Activated T-helper 17 cell treated with anti-CD3 and anti-CD28 coated beads, Interleukin-2, amount 50 U/mL, for 72 hours (primary cell): ENCODE results near the gene TMEM263. TPM values are rescaled to one million over a fixed set of nuclear protein-coding genes. Genes with fewer than 3 reads are reported as not detected.
A peak's percentile ranks its signal among the peaks of the same experiment; 100 is the strongest.

Source experiments
- ATAC-seq: fragments of 150-1000 bp; cut with Tn5 transposase; replicated peaks from 2 replicates; pipeline ENCODE4 v1.10.0; 2021; ENCODE audit warnings: mild to moderate bottlenecking, moderate library complexity
- H3K27ac Mint-ChIP-seq: one replicate; pipeline ENCODE4 v1.8.0; 2022; ENCODE audit warnings: mixed read lengths
- H3K27me3 Mint-ChIP-seq: one replicate; pipeline ENCODE4 v1.8.0; 2022; ENCODE audit warnings: mixed read lengths
- H3K36me3 Mint-ChIP-seq: one replicate; pipeline ENCODE4 v1.8.0; 2022; ENCODE audit warnings: low read depth, mild to moderate bottlenecking, mixed read lengths
- H3K4me1 Mint-ChIP-seq: one replicate; pipeline ENCODE4 v1.8.0; 2022; ENCODE audit warnings: mixed read lengths
- H3K4me3 Mint-ChIP-seq: one replicate; pipeline ENCODE4 v1.8.0; 2022; ENCODE audit warnings: mild to moderate bottlenecking, mixed read lengths
- H3K9me3 Mint-ChIP-seq: one replicate; pipeline ENCODE4 v1.8.0; 2022; ENCODE audit warnings: mixed read lengths
- total RNA-seq, 2 donors: library from RNA; stranded (reverse); gene quantifications; one replicate each; pipeline ENCODE4 v1.2.3, GENCODE V29; 2022

TMEM263 gene
- total RNA-seq, 2 donors from 2014 or later = 40.9 to 62.3 TPM

- Mint-ChIP-seq H3K36me3 (no peaks in the 10 kb centered on the region), H3K27ac (no peak overlapping the region), H3K9me3 (peaks cover 5% of the 10 kb centered on the region), H3K4me3 (no peak overlapping the region), H3K4me1 (no peaks in the 10 kb centered on the region), H3K27me3 (peaks cover 5% of the 10 kb centered on the region)
- no peak for ATAC-seq
Measured at GRCh38 chr12:106924268-106924861, 31.3 kb upstream of the TMEM263 start.

- H3K36me3 Mint-ChIP-seq = no peaks in the 10 kb centered on the region
- H3K27me3 Mint-ChIP-seq = peaks cover 16% of the 10 kb centered on the region
- no peaks in the 10 kb centered on the region for H3K4me1 Mint-ChIP-seq
- peaks cover 5% of the 10 kb centered on the region for H3K9me3 Mint-ChIP-seq
- no peak overlapping the region for H3K27ac Mint-ChIP-seq
- no peak overlapping the region for H3K4me3 Mint-ChIP-seq
- no peak for ATAC-seq
Measured at GRCh38 chr12:106926657-106927056, 29.1 kb upstream of the TMEM263 start.

DNA sequence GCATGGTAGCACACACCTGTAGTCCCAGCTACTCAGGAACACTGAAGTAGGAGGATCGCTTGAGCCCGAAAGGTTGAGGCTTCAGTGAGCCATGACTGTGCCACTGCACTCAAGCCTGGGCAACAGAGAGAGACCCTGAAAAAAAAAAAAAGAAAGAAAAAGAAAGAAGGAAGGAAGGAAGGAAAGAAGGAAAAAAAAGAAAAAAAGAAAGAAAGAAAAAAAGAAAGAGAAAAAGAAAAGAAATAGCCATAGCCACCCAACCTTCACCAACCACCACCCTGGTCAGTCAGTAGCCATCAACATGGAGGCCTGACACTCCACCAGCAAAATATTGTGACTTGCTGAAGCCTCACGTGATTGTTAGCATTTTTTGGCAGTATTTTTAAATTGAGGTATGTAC is 21.4 kb upstream of the TMEM263 start:
- H3K27ac Mint-ChIP-seq = no peak overlapping the region
- no peak overlapping the region for H3K4me3 Mint-ChIP-seq
- ATAC-seq = no peak
- no peaks in the 10 kb centered on the region for H3K9me3 Mint-ChIP-seq
- no peaks in the 10 kb centered on the region for H3K4me1 Mint-ChIP-seq
- no peaks in the 10 kb centered on the region for H3K36me3 Mint-ChIP-seq
- H3K27me3 Mint-ChIP-seq = peaks cover 20% of the 10 kb centered on the region

- no peaks in the 10 kb centered on the region for H3K27me3 Mint-ChIP-seq
- H3K4me1 Mint-ChIP-seq = no peaks in the 10 kb centered on the region
- no peak overlapping the region for H3K27ac Mint-ChIP-seq
- no peaks in the 10 kb centered on the region for H3K36me3 Mint-ChIP-seq
- no peak for ATAC-seq
- H3K4me3 Mint-ChIP-seq = no peak overlapping the region
- H3K9me3 Mint-ChIP-seq = no peaks in the 10 kb centered on the region
Measured at GRCh38 chr12:106941481-106942156, 14.1 kb upstream of the TMEM263 start.

DNA sequence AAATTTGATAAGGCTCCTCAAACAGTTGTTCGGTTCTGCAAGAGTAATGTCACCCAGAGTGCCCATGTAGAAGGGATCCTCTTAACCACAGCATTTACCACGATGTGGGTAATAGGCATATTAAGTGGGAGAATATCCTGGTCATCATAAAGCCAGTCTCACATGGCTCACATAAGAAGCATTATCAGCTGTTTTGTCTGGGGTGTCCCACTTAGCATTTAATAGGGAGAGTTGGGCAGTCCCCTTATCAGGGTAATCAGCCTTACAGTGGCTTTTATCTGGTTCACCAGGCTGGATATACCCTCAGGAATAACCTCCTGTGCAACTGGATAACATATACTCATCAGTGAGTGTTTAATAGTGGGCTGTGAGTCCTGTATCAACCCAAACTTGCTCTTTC is 12.9 kb upstream of the TMEM263 start:
- Mint-ChIP-seq H3K27ac (no peak overlapping the region), H3K27me3 (no peaks in the 10 kb centered on the region), H3K36me3 (no peaks in the 10 kb centered on the region), H3K4me3 (no peak overlapping the region), H3K4me1 (no peaks in the 10 kb centered on the region), H3K9me3 (no peaks in the 10 kb centered on the region)
- ATAC-seq = no peak

DNA sequence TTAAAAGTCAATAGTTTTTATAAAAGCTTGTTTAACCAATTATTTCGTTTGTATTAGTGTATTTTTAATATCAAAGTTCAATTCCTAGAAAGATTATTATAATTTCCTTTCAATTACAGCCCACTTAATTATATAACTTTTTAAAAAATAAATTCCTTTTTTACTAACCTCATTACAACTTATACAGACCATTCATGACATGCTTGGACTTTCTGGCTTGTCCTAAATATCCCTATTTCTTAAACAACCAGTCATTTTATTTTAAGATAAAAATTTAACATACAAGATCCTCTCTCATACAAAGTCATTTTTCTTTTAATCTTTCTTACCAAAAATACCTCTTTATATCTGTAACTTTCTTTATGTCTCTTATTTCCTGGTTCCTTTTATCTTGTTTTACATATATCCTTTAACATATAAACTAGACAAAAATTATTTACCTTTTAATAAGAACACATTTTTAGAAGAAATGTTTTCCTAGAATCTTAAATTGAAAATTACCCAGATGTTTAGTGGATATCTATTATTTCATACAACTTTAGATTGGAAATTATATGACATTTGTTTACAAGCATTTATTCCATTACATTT is 10.4 kb upstream of the TMEM263 start:
- Mint-ChIP-seq H3K36me3 (no peaks in the 10 kb centered on the region), H3K27me3 (no peaks in the 10 kb centered on the region), H3K27ac (no peak overlapping the region), H3K4me3 (no peak overlapping the region), H3K4me1 (no peaks in the 10 kb centered on the region), H3K9me3 (no peaks in the 10 kb centered on the region)
- no peak for ATAC-seq

DNA sequence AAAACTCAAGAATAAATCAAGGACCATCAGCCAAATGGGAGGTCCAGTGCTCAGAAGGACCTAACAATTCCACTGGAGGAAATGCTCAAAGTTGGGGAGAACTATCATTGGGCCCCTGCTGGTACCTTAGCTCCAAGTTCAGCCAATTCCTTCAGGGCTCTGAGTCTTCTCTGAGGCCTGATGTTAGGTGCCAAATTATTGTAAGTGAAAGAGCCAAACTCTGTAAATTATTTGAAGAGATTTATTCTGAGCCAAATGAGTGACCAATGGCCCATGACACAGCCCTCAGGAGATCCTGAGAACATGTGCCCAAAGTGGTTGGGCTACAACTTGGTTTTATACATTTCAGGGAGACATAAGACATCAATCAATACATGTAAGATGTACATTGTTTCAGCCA is 8.2 kb upstream of the TMEM263 start:
- no peaks in the 10 kb centered on the region for H3K36me3 Mint-ChIP-seq
- no peak overlapping the region for H3K27ac Mint-ChIP-seq
- H3K9me3 Mint-ChIP-seq = no peaks in the 10 kb centered on the region
- H3K4me1 Mint-ChIP-seq = no peaks in the 10 kb centered on the region
- ATAC-seq = no peak
- H3K27me3 Mint-ChIP-seq = no peaks in the 10 kb centered on the region
- H3K4me3 Mint-ChIP-seq = no peak overlapping the region

DNA sequence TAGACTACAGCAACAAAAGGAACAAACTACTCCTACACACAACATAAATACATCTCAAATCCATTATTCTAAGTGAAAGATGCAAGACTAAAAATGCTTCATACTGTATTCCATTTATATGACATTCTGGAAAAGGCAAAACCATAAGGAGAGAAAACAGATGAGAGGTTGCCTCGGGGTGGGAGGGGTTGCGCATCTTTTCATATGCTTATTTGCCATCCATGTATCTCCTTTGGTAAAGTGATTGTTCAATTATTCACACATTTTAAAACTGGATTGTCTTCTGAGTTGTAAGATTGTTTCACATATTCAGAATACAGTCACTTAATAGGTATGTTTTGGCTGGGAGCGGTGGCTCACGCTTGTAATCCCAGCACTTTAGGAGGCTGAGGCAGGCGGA is 5.1 kb upstream of the TMEM263 start:
- Mint-ChIP-seq H3K9me3 (no peaks in the 10 kb centered on the region), H3K4me3 (no peak overlapping the region), H3K27ac (no peak overlapping the region), H3K36me3 (peaks cover 6% of the 10 kb centered on the region), H3K27me3 (no peaks in the 10 kb centered on the region), H3K4me1 (no peaks in the 10 kb centered on the region)
- ATAC-seq = no peak

DNA sequence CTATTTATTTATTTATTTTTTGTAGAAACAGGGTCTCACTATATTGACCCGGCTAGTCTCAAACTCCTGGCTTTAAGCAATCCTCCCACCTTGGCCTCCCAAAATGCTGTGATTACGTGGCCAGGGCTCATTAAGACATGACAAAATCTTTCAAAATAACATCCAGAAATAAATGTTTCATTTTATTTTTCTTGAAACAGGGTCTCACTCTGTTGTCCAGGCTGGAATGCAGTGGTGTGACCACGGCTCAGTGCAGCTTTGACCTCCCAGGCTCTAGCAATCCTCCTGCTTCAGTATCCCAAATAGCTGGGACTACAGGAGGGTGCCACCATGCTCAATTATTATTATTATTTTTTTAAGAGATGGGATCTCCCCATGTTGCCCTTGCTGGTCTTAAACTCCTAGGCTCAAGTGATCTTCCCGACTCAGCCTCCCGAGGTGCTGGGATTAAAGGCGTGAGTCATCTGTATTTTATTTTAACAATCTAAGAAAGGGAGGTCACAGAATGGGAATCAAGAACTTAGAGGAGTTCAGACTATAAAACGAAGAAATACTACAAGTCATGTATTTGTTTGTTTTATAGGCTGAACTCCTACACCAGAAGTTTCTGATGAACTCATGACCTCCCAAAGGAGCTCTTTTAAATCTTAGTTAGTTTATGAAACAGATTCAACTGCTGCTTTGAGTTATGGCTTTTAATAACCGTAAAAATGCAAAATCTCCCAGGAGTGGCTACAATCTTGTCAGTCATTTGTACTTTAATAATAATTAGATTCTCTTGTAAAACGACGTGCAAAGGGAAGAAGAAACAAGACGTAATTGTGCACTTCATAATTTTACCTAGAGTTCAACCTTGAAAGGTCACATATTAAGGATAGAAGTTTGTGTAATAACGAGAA is 2.1 kb upstream of the TMEM263 start:
- Mint-ChIP-seq H3K4me3 (peak overlapping the region; percentile 92), H3K36me3 (peaks cover 27% of the 10 kb centered on the region), H3K27me3 (no peaks in the 10 kb centered on the region), H3K4me1 (peaks cover 9% of the 10 kb centered on the region), H3K9me3 (no peaks in the 10 kb centered on the region), H3K27ac (no peak overlapping the region)
- ATAC-seq = no peak

DNA sequence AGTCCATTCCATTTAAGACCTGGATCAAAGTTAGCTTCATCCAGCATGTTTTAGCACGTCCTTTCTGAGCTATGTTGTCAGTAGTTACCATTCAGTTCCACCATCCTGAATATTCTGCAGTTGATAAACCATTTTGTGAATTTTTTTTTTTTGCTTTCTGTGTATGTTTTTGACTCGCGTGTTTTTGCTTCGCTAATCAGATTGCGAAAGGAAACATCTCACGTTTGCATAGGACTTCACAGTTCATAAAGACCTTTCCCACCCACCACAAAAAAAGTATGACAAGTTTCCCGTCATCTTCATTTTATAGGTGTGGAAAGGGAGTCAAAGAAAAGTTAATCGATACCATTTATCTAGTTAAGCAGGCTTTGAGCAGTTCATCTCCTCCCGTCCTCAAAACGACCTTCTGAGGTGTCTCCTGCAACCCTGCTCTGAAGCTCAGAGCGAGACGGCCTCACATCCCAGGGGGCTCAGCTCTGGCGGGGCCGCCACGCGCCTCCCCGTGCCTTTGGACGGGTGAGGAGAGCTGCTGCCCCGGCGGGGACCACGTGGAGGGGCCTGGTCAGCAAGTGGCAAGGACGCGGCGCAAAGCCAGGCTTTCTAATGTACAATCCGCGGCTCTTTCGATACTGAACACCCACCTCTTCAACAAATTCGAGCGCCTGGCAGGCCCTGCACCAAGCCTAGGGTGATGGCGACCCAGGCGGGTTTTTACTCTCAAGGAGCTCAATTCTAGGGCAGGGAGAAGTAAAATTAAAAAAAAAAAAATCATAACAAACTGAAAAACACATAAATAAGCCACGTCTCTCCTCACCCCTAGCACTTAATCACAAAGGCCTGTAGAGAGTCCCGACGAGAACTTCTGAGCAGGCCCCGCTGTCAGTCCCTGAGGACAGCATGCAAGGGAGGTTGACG is 988 bp upstream of the TMEM263 start:
- Mint-ChIP-seq H3K27ac (peak overlapping the region; percentile 97), H3K4me1 (peaks cover 13% of the 10 kb centered on the region), H3K9me3 (no peaks in the 10 kb centered on the region), H3K36me3 (peaks cover 38% of the 10 kb centered on the region), H3K27me3 (no peaks in the 10 kb centered on the region), H3K4me3 (peak overlapping the region; percentile 92)
- ATAC-seq = peak; percentile 22

GRCh38 chr12:106956048-106956578 is 406 bp downstream of the TMEM263 start:
- Mint-ChIP-seq H3K36me3 (peaks cover 46% of the 10 kb centered on the region), H3K27me3 (no peaks in the 10 kb centered on the region)

GRCh38 chr12:106957583-106957982 is 1.9 kb downstream of the TMEM263 start:
- H3K9me3 Mint-ChIP-seq = no peaks in the 10 kb centered on the region
- H3K4me3 Mint-ChIP-seq = peak overlapping the region; percentile 95
- no peaks in the 10 kb centered on the region for H3K27me3 Mint-ChIP-seq
- H3K27ac Mint-ChIP-seq = peak overlapping the region; percentile 98
- ATAC-seq = no peak
- peaks cover 15% of the 10 kb centered on the region for H3K4me1 Mint-ChIP-seq
- H3K36me3 Mint-ChIP-seq = peaks cover 55% of the 10 kb centered on the region

More at GRCh38 chr12:106956048-106956578, 406 bp downstream of the TMEM263 start:
- peak; percentile 64 for ATAC-seq
- H3K9me3 Mint-ChIP-seq = no peaks in the 10 kb centered on the region
- H3K27ac Mint-ChIP-seq = peak overlapping the region; percentile 98
- H3K4me3 Mint-ChIP-seq = peak overlapping the region; percentile 95
- peaks cover 13% of the 10 kb centered on the region for H3K4me1 Mint-ChIP-seq

GRCh38 chr12:106960443-106960842 is 4.7 kb downstream of the TMEM263 start:
- H3K4me3 Mint-ChIP-seq = no peak overlapping the region
- H3K9me3 Mint-ChIP-seq = no peaks in the 10 kb centered on the region
- H3K27ac Mint-ChIP-seq = no peak overlapping the region
- peaks cover 23% of the 10 kb centered on the region for H3K4me1 Mint-ChIP-seq
- ATAC-seq = no peak
- H3K36me3 Mint-ChIP-seq = peaks cover 74% of the 10 kb centered on the region
- no peaks in the 10 kb centered on the region for H3K27me3 Mint-ChIP-seq
